Measurements from ENCODE around the gene MCTP1.

DNA sequence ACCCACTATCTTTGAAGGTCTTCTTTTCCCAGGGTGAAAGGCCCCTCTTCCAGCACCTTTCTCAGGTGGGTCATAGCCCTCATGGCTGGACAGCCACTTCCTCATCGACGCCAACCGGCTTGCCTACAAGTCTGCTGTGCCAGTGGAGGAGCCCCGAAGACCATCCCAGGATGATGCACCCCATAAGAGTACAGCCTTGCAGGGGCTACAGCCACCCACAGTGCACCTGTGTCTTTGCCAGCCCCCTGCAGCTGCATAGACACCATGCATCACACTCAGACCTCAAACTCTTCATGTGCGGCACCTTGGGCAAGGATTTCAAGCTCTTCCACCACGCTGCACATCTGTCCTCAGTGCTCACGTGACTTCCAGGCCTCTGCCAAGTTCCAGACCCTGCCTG lies 493.1 kb downstream of the MCTP1 start:
- TF ChIP-seq EZH2phosphoT487 (IDR thresholded peaks at IDR 0.05; ENCODE audit: insufficient read depth, low read depth) (no peak), EZH2 (IDR thresholded peaks at IDR 0.05; ENCODE audit: insufficient read depth, poor library complexity, severe bottlenecking) (no peak)

Data from GM23248 (cell line).